ENCODE results near the gene ALCAM. TPM values are rescaled to one million over a fixed set of nuclear protein-coding genes. Genes with fewer than 3 reads are reported as not detected.

Gene ALCAM
- total RNA-seq, 1 experiment from 2014 or later: 32.3 TPM

DNA sequence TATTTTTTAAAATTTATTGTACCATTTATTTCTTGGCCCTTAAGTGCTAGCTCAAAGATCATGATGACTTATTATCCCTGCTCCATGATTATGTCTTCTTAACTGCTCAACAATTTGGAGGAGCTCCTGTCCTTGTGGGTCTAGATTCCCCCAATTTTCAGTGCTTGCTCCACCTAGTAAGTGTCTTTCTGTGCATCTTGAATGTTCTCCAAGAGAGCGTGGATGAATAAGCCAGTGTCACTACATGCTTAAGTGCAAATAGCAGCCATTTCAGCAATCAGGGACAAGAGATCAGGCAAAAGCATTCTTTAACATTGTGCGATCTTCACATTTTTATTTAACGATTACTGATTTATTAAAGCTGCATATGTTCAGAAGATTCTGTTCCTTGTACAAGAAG, 99.4 kb downstream of the ALCAM start:
- in situ Hi-C loops (cut with HindIII; ENCODE audit: low pct_unique_long_range_greater_than_20kb, low sequenced_read_pairs): no loop called here
- ChIA-PET POLR2A (no interaction called here), CTCF (no interaction called here)
- Histone ChIP-seq H3K4me3 (ENCODE audit: low read depth in 2 of 2, low read length in 2 of 2) (no peak overlapping the region), H3K27me3 (ENCODE audit: control insufficient read depth, insufficient read depth, low read length) (no peaks in the 10 kb centered on the region), H3K36me3 (ENCODE audit: control insufficient read depth, insufficient read depth, low read length) (no peaks in the 10 kb centered on the region), H3K9me3 (ENCODE audit: control insufficient read depth, insufficient read depth, low read depth, low read length) (no peaks in the 10 kb centered on the region), H3K4me1 (ENCODE audit: control insufficient read depth, insufficient read depth, low read length) (no peaks in the 10 kb centered on the region), H3K27ac (ENCODE audit: low read length) (no peak overlapping the region)
- ATAC-seq (no peak), DNase-seq (ENCODE audit: low read depth, low spot score) (no peak)
- intact Hi-C loops (cut with micrococcal nuclease; ENCODE audit: unreplicated experiment): no loop called here
- no TSS peak for BruUV-seq (replicated peaks)
- TF ChIP-seq, protein P1, sequence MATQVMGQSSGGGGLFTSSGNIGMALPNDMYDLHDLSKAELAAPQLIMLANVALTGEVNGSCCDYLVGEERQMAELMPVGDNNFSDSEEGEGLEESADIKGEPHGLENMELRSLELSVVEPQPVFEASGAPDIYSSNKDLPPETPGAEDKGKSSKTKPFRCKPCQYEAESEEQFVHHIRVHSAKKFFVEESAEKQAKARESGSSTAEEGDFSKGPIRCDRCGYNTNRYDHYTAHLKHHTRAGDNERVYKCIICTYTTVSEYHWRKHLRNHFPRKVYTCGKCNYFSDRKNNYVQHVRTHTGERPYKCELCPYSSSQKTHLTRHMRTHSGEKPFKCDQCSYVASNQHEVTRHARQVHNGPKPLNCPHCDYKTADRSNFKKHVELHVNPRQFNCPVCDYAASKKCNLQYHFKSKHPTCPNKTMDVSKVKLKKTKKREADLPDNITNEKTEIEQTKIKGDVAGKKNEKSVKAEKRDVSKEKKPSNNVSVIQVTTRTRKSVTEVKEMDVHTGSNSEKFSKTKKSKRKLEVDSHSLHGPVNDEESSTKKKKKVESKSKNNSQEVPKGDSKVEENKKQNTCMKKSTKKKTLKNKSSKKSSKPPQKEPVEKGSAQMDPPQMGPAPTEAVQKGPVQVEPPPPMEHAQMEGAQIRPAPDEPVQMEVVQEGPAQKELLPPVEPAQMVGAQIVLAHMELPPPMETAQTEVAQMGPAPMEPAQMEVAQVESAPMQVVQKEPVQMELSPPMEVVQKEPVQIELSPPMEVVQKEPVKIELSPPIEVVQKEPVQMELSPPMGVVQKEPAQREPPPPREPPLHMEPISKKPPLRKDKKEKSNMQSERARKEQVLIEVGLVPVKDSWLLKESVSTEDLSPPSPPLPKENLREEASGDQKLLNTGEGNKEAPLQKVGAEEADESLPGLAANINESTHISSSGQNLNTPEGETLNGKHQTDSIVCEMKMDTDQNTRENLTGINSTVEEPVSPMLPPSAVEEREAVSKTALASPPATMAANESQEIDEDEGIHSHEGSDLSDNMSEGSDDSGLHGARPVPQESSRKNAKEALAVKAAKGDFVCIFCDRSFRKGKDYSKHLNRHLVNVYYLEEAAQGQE (IDR thresholded peaks at IDR 0.05; ENCODE audit: insufficient read depth in 1 of 2, low read depth in 2 of 2, low read length in 1 of 2): no peak
- TF ChIP-seq POLR2AphosphoS5 (IDR thresholded peaks at IDR 0.05; ENCODE audit: low read depth, low read length) (no peak), SIN3A (IDR thresholded peaks at IDR 0.05; ENCODE audit: borderline replicate concordance, insufficient read depth, low read depth, low read length) (no peak), TCF7L2 (IDR thresholded peaks at IDR 0.05; ENCODE audit: low read depth, low read length) (no peak)
- TF ChIP-seq, protein P2, sequence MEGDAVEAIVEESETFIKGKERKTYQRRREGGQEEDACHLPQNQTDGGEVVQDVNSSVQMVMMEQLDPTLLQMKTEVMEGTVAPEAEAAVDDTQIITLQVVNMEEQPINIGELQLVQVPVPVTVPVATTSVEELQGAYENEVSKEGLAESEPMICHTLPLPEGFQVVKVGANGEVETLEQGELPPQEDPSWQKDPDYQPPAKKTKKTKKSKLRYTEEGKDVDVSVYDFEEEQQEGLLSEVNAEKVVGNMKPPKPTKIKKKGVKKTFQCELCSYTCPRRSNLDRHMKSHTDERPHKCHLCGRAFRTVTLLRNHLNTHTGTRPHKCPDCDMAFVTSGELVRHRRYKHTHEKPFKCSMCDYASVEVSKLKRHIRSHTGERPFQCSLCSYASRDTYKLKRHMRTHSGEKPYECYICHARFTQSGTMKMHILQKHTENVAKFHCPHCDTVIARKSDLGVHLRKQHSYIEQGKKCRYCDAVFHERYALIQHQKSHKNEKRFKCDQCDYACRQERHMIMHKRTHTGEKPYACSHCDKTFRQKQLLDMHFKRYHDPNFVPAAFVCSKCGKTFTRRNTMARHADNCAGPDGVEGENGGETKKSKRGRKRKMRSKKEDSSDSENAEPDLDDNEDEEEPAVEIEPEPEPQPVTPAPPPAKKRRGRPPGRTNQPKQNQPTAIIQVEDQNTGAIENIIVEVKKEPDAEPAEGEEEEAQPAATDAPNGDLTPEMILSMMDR (IDR thresholded peaks at IDR 0.05): no peak

DNA sequence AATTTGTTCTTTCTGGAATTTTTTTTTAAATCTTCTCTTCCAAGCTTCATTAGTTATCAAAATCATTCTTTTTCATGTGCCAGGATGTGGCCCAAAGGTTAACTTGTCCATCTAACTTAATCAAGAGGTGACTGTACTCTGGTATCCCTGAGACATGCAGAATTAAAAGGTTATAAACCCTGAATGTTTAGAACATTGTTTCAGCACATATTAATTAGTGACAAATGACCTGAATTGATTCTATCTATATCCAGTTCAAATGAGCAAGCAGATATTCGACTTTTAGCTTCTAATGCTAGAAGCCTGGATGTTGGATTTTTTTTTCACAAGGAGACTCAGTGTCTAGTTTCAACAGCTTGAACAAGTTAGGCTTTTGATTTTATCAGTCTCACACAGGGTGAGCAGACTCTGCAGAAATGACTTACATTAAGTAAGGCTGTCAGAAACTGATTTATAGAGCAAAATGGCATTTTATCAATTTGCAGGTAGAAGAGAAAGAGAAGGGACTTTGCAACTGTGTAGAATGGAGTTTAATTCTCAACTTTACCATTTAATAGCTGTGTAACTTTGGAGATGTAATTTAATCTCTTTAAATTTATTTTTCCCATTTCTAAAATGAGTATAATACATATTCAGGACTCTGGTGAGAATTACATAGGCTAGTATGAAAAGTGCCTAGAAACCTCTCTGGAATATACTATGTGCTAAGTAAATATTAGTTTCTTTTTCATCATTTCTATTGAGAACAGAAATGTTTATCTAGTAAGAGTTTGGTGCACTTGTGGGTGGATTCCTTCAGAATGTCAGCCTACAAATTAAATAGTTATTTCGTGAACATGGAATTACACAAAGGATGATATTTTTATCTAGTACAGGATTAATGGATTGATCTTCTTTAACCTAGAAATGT, 100.0 kb downstream of the ALCAM start:
- no TSS peak for BruUV-seq (replicated peaks)
- Histone ChIP-seq H3K27me3 (ENCODE audit: control insufficient read depth, insufficient read depth, low read length) (no peaks in the 10 kb centered on the region), H3K9me3 (ENCODE audit: control insufficient read depth, insufficient read depth, low read depth, low read length) (no peaks in the 10 kb centered on the region), H3K36me3 (ENCODE audit: control insufficient read depth, insufficient read depth, low read length) (no peaks in the 10 kb centered on the region), H3K4me3 (ENCODE audit: low read depth in 2 of 2, low read length in 2 of 2) (no peak overlapping the region), H3K4me1 (ENCODE audit: control insufficient read depth, insufficient read depth, low read length) (no peaks in the 10 kb centered on the region), H3K27ac (ENCODE audit: low read length) (no peak overlapping the region)
- ChIA-PET CTCF (no interaction called here), POLR2A (no interaction called here)
- no peak for ATAC-seq
- DNase-seq (ENCODE audit: low read depth, low spot score): no peak
- in situ Hi-C loops (cut with HindIII; ENCODE audit: low pct_unique_long_range_greater_than_20kb, low sequenced_read_pairs): no loop called here
- intact Hi-C loops (cut with micrococcal nuclease; ENCODE audit: unreplicated experiment): no loop called here
- TF ChIP-seq, protein P1 (IDR thresholded peaks at IDR 0.05; ENCODE audit: insufficient read depth in 1 of 2, low read depth in 2 of 2, low read length in 1 of 2): no peak
- no peak for TF ChIP-seq POLR2AphosphoS5 (IDR thresholded peaks at IDR 0.05; ENCODE audit: low read depth, low read length)
- TF ChIP-seq TCF7L2 (IDR thresholded peaks at IDR 0.05; ENCODE audit: low read depth, low read length): no peak
- TF ChIP-seq SIN3A (IDR thresholded peaks at IDR 0.05; ENCODE audit: borderline replicate concordance, insufficient read depth, low read depth, low read length): no peak
- TF ChIP-seq, protein P2 (IDR thresholded peaks at IDR 0.05): no peak

All from Panc1 (cell line).